HEK293 (cell line): ENCODE data around the gene CACNA1H.

ENCODE experiments used
- KLF10 ChIP-seq: fragments of 450-650 bp; IDR thresholded peaks from 2 replicates; pipeline ENCODE4 v1.5.1; 2018; ENCODE audit warnings: missing biosample characterization, mild to moderate bottlenecking, missing genetic modification characterization
- REST ChIP-seq: fragments of 450-650 bp; formaldehyde crosslinking; IDR thresholded peaks from 2 replicates; pipeline ENCODE4 v1.5.1; 2016; ENCODE audit warnings: missing biosample characterization, missing genetic modification characterization
- YY1 ChIP-seq: fragments of 450-650 bp; formaldehyde crosslinking; IDR thresholded peaks from 2 replicates; pipeline ENCODE4 v1.5.1; 2018; ENCODE audit warnings: missing biosample characterization, missing genetic modification characterization
- ZNF473 ChIP-seq: fragments of 450-650 bp; formaldehyde crosslinking; IDR thresholded peaks from 2 replicates; pipeline ENCODE4 v1.5.1; 2017; ENCODE audit warnings: missing biosample characterization, missing genetic modification characterization
- TF ChIP-seq, protein P1 (sequence below): fragments of 450-650 bp; formaldehyde crosslinking; IDR thresholded peaks from 2 replicates; pipeline ENCODE4 v1.5.1; 2016; ENCODE audit warnings: missing biosample characterization, missing genetic modification characterization
- TF ChIP-seq, protein P2 (sequence below): fragments of 450-650 bp; IDR thresholded peaks from 2 replicates; pipeline ENCODE4 v1.5.1; 2018; ENCODE audit warnings: missing biosample characterization, missing genetic modification characterization

DNA sequence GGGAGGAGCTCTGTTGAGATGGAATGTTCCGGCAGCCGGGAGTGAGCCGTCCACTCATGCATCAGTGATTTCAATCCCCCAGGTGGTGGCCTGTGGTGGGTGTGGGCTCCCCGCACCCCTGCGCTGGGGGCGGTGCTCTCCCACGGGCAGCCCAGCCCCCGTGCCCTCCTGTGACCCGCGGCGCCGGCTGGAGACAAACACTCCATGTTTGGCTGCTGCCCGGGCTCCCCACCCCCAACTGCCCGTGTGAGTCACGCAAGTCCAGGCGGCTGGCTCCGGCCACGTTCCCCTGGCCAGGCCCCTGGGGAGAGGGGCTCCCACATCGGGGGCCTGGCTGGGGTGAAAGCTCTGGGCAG, 29.4 kb downstream of the CACNA1H start:
- TF ChIP-seq, protein P1, sequence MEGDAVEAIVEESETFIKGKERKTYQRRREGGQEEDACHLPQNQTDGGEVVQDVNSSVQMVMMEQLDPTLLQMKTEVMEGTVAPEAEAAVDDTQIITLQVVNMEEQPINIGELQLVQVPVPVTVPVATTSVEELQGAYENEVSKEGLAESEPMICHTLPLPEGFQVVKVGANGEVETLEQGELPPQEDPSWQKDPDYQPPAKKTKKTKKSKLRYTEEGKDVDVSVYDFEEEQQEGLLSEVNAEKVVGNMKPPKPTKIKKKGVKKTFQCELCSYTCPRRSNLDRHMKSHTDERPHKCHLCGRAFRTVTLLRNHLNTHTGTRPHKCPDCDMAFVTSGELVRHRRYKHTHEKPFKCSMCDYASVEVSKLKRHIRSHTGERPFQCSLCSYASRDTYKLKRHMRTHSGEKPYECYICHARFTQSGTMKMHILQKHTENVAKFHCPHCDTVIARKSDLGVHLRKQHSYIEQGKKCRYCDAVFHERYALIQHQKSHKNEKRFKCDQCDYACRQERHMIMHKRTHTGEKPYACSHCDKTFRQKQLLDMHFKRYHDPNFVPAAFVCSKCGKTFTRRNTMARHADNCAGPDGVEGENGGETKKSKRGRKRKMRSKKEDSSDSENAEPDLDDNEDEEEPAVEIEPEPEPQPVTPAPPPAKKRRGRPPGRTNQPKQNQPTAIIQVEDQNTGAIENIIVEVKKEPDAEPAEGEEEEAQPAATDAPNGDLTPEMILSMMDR (tag by site-specific recombination): no peak
- TF ChIP-seq ZNF473 (tag by site-specific recombination): no peak
- no peak for TF ChIP-seq KLF10
- no peak for TF ChIP-seq REST (tag by site-specific recombination)
- TF ChIP-seq, protein P2, sequence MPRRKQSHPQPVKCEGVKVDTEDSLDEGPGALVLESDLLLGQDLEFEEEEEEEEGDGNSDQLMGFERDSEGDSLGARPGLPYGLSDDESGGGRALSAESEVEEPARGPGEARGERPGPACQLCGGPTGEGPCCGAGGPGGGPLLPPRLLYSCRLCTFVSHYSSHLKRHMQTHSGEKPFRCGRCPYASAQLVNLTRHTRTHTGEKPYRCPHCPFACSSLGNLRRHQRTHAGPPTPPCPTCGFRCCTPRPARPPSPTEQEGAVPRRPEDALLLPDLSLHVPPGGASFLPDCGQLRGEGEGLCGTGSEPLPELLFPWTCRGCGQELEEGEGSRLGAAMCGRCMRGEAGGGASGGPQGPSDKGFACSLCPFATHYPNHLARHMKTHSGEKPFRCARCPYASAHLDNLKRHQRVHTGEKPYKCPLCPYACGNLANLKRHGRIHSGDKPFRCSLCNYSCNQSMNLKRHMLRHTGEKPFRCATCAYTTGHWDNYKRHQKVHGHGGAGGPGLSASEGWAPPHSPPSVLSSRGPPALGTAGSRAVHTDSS: no peak
- TF ChIP-seq YY1 (tag by site-specific recombination): no peak
